ENCODE measurements around the gene CCDC32.

Gene CCDC32

GRCh38 chr15:40595773-40596172, 30.9 kb upstream of the CCDC32 start:
- no peak for TF ChIP-seq CTCF (conservative IDR thresholded peaks at IDR 0.05)
- H3K27ac ChIP-seq, result peak overlapping the region; percentile 88

- H3K27ac ChIP-seq, result peak overlapping the region; percentile 88
- no peak for TF ChIP-seq CTCF (conservative IDR thresholded peaks at IDR 0.05)
Measured at GRCh38 chr15:40595219-40595618, 30.4 kb upstream of the CCDC32 start.

GRCh38 chr15:40594429-40594836, 29.6 kb upstream of the CCDC32 start:
- peak; percentile 22 for TF ChIP-seq CTCF (conservative IDR thresholded peaks at IDR 0.05)
- H3K27ac ChIP-seq, result peak overlapping the region; percentile 88

GRCh38 chr15:40593588-40594428, 29.0 kb upstream of the CCDC32 start, which contains the start of gene KNL1:
TSS of gene KNL1 (plus strand) at chr15:40594249. CDS start at chr15:40602932, 8,683 bp downstream.
- peak within 1 kb of the TSS; percentile 88 for H3K27ac ChIP-seq
- TF ChIP-seq CTCF (conservative IDR thresholded peaks at IDR 0.05), result no peak

GRCh38 chr15:40593165-40593564, 28.3 kb upstream of the CCDC32 start:
- peak overlapping the region; percentile 88; the same call in 1 of the 2 replicates for H3K27ac ChIP-seq

GRCh38 chr15:40591389-40591788, 26.5 kb upstream of the CCDC32 start:
- no peak for TF ChIP-seq CTCF (conservative IDR thresholded peaks at IDR 0.05)
- no peak overlapping the region for H3K27ac ChIP-seq

More at GRCh38 chr15:40593165-40593564, 28.3 kb upstream of the CCDC32 start:
- no peak for TF ChIP-seq CTCF (conservative IDR thresholded peaks at IDR 0.05)

- H3K27ac ChIP-seq, result no peak overlapping the region
- TF ChIP-seq CTCF (conservative IDR thresholded peaks at IDR 0.05), result no peak
Measured at GRCh38 chr15:40590667-40591050, 25.8 kb upstream of the CCDC32 start.
